Measurements from ENCODE around the gene IRF2. TPM values are rescaled to one million over a fixed set of nuclear protein-coding genes. Genes with fewer than 3 reads are reported as not detected.
A peak's percentile ranks its signal among the peaks of the same experiment; 100 is the strongest.

Gene IRF2
- total RNA-seq, 1 donor from 2014 or later, result 53.3 TPM

DNA sequence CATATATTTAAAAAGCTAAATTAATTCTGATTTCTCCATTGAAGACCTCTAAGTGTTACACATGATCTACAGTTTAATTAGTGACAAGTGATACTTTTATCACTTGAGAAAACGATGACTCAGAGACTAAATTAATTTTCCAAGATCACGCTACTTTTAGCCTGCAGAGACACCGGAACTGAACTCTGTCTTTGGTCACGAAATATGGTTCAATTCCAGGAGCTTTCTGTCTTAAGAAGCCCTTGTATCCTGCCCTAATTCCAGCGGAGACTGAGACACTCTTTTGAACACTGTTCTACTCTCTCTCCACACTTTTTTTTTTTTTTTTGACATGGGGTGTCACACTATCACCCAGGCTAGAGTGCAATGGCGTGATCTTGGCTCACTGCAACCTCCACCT is 63.6 kb downstream of the IRF2 start:
- TF ChIP-seq, protein P1, sequence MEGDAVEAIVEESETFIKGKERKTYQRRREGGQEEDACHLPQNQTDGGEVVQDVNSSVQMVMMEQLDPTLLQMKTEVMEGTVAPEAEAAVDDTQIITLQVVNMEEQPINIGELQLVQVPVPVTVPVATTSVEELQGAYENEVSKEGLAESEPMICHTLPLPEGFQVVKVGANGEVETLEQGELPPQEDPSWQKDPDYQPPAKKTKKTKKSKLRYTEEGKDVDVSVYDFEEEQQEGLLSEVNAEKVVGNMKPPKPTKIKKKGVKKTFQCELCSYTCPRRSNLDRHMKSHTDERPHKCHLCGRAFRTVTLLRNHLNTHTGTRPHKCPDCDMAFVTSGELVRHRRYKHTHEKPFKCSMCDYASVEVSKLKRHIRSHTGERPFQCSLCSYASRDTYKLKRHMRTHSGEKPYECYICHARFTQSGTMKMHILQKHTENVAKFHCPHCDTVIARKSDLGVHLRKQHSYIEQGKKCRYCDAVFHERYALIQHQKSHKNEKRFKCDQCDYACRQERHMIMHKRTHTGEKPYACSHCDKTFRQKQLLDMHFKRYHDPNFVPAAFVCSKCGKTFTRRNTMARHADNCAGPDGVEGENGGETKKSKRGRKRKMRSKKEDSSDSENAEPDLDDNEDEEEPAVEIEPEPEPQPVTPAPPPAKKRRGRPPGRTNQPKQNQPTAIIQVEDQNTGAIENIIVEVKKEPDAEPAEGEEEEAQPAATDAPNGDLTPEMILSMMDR (IDR thresholded peaks at IDR 0.05), result no peak
- intact Hi-C loops (cut with DNase I), result no loop called here
- no peak overlapping the region for H3K4me3 ChIP-seq
- H3K27ac ChIP-seq, result no peak overlapping the region
- no peaks in the 10 kb centered on the region for H3K27me3 ChIP-seq (ENCODE audit: low read depth)
- ATAC-seq, result no peak
- peaks cover 55% of the 10 kb centered on the region for H3K36me3 ChIP-seq
- no peaks in the 10 kb centered on the region for H3K9me3 ChIP-seq
- H3K4me1 ChIP-seq, result peaks cover 32% of the 10 kb centered on the region
- no peak for DNase-seq

DNA sequence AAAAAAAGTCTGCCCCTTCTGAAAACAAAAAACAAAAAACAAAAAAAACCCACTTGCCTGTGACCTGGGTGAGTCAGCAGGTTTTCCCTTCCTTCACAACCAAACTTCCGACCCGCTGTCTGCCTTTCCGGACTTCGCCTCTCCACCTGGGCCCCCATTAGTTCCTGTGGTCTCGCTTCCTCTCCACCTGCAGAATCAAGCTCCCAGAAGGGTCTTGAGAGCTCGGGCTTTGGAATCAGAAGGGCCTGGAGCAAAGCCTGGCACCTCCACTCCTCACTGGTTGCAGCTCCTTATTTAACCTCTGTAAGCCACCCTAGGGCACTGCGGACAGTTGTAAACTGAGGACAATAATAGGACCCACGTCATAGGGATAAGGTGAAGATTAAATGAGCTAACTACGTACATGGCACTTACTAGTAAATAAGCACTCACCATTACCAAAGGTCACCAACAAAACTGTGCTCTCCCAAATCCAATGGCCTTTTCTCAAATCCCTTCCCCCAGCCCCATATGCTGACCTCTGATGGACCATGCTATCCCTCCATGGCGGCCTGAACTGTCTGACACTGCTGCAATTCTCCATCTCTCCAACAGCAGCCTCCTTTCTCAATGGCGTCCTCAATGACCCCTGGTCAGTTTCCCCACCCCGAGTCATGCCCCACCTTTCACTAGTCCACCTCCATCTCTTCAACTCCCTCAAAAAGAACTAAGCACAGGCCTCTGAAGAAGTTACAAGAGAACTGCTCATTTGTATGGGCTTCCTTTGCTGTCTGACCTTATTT is 64.2 kb downstream of the IRF2 start:
- TF ChIP-seq, protein P1 (IDR thresholded peaks at IDR 0.05), result no peak
- Histone ChIP-seq H3K36me3 (peaks cover 55% of the 10 kb centered on the region), H3K4me3 (no peak overlapping the region), H3K27me3 (ENCODE audit: low read depth) (no peaks in the 10 kb centered on the region), H3K9me3 (no peaks in the 10 kb centered on the region), H3K27ac (no peak overlapping the region), H3K4me1 (peaks cover 32% of the 10 kb centered on the region)
- no peak for ATAC-seq
- intact Hi-C loops (cut with DNase I), result no loop called here
- DNase-seq, result no peak

DNA sequence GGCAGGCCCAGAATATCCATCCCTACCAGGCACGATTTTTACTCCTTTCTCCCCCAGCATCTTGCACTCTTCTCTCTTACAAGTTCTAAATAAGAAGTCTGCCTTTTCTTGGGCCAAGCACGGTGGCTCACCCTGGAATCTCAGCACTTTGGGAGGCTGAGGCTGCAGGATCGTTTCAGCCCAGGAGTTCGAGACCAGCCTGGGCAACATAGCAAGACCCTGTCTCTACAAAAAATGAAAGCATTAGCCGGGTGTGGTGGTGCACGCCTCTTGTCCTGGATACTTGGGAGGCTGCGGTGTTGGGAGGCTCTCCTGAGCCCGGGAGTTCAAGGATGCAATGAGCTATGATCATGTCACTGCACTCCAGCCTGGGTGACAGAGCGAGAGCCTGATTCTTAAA is 64.8 kb downstream of the IRF2 start:
- H3K27me3 ChIP-seq (ENCODE audit: low read depth), result no peaks in the 10 kb centered on the region
- no peak for DNase-seq
- TF ChIP-seq, protein P1 (IDR thresholded peaks at IDR 0.05), result no peak
- peaks cover 31% of the 10 kb centered on the region for H3K4me1 ChIP-seq
- no peaks in the 10 kb centered on the region for H3K9me3 ChIP-seq
- no peak for ATAC-seq
- H3K27ac ChIP-seq, result no peak overlapping the region
- peaks cover 57% of the 10 kb centered on the region for H3K36me3 ChIP-seq
- H3K4me3 ChIP-seq, result no peak overlapping the region
- intact Hi-C loops (cut with DNase I), result no loop called here

DNA sequence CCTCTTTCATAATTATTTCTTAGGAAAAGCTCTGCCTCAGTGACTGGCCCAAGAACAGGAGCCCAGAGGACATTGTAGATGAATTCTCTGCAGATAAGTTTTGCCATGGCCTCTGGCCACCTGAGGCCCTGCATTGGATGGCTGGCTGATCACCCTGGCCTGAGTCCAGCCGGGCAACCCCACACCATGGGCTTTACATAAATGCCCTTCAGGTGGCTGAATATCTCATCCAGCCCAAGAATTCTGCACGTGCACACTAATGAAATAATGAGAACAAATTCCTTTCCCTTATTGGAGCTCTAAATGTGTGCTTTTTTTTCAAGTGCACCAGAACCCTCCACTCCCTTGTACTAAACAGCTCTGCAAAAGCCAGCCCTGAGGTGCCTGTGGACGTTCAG is 65.7 kb downstream of the IRF2 start:
- H3K36me3 ChIP-seq, result peaks cover 63% of the 10 kb centered on the region
- no peaks in the 10 kb centered on the region for H3K9me3 ChIP-seq
- H3K27ac ChIP-seq, result no peak overlapping the region
- H3K4me3 ChIP-seq, result no peak overlapping the region
- no peaks in the 10 kb centered on the region for H3K27me3 ChIP-seq (ENCODE audit: low read depth)
- intact Hi-C loops (cut with DNase I), result no loop called here
- TF ChIP-seq, protein P1 (IDR thresholded peaks at IDR 0.05), result no peak
- ATAC-seq (no peak), DNase-seq (no peak)
- H3K4me1 ChIP-seq, result peaks cover 23% of the 10 kb centered on the region

DNA sequence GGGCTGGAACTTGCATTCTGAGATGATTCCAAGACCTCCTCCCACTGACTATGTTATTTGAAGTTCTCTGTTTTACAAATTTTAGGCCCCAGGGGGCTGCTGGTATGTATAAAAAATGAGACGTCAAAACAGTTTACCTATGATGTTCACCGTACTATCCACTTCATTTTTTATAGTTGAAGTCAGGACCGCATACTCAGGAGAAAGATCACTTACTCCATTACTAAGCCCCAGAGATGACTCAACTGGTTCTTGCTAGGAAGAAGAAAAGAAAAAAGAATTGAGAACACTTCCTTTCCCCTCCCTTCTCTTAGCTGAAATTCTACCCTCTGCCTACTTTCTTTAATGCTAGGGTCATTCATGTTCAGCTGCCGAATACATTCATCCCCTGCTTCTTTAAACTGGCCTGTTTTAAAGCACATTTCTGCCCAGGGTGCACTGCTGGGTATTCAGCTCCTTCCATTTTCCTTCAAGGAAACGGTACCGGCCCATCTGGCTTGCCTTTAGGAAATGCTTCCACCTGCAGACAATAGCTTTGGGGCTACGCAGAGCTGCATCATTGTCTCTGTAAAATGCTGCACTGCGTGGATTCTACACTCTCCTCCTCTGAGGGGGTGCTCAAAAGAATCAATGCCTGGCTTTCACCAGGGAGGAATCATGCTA is 66.2 kb downstream of the IRF2 start:
- Histone ChIP-seq H3K27ac (peak overlapping the region; percentile 0), H3K4me3 (no peak overlapping the region), H3K4me1 (peaks cover 17% of the 10 kb centered on the region), H3K36me3 (peaks cover 69% of the 10 kb centered on the region), H3K9me3 (no peaks in the 10 kb centered on the region), H3K27me3 (ENCODE audit: low read depth) (no peaks in the 10 kb centered on the region)
- DNase-seq (no peak), ATAC-seq (no peak)
- intact Hi-C loops (cut with DNase I), result no loop called here
- TF ChIP-seq, protein P1 (IDR thresholded peaks at IDR 0.05), result no peak
